ENCODE data around the gene NRARP. TPM values are rescaled to one million over a fixed set of nuclear protein-coding genes. Genes with fewer than 3 reads are reported as not detected.

The NRARP gene
- total and polyA plus RNA-seq, 2 donors (not counting 1 experiment from before 2014, with no cell fraction given), result 5.7 to 11.5 TPM

- Mint-ChIP-seq H3K4me3 (peak overlapping the region; percentile 53), H3K27me3 (no peaks in the 10 kb centered on the region), H3K9me3 (ENCODE audit: insufficient read depth) (no peaks in the 10 kb centered on the region), H3K4me1 (peaks cover 36% of the 10 kb centered on the region), H3K27ac (no peak overlapping the region)
- peaks cover 0 to 12% of the 10 kb centered on the region in 2 experiments for H3K36me3 ChIP-seq (replicated peaks in 1 of 2; ENCODE audit: control extremely low read depth in 1 of 2, control insufficient read depth in 1 of 2, extremely low read depth in 1 of 2, insufficient read depth in 2 of 2, low read length in 1 of 2)
- CTCF ChIA-PET, result interaction anchor here (1.2 kb wide), 1 partner anchor 44 kb away, joined by 4 read pairs; no protein-coding TSS in a partner anchor
- H2AFZ ChIP-seq (ENCODE audit: insufficient read depth, low read depth, low read length, poor library complexity, severe bottlenecking), result no peak overlapping the region
- H3K9me3 ChIP-seq (ENCODE audit: control extremely low read depth in 1 of 3, control insufficient read depth in 2 of 3, insufficient read depth in 1 of 3, low read length in 2 of 3), result no peaks in the 10 kb centered on the region
- H3K27ac ChIP-seq (ENCODE audit: low read length in 2 of 2), result no peak overlapping the region
- DNase-seq (peak; percentile 57), ATAC-seq (ENCODE audit: low read depth) (no peak)
- H4K20me1 ChIP-seq (ENCODE audit: control insufficient read depth, insufficient read depth, low read length, poor library complexity, severe bottlenecking), result peaks cover 25% of the 10 kb centered on the region
- no peaks in the 10 kb centered on the region for H3K27me3 ChIP-seq (replicated peaks in 1 of 4; ENCODE audit: control extremely low read depth in 1 of 4, control insufficient read depth in 3 of 4, insufficient read depth in 4 of 4, low read length in 3 of 4)
- POLR2A ChIA-PET, result interaction anchor here (0.7 to 1.3 kb wide), 3 partner anchors 12 to 180 kb away, joined by 3 to 4 read pairs (median 3); partner anchors contain the start of gene TUBB4B
- H3K4me2 ChIP-seq (replicated peaks; ENCODE audit: low read depth, low read length, poor library complexity, severe bottlenecking), result peak overlapping the region; percentile 64
- 48% methylated on average over 72 of the region's 85 CpGs for WGBS (ENCODE audit: insufficient coverage)
- H3K4me3 ChIP-seq (ENCODE audit: control extremely low read depth in 1 of 5, extremely low read depth in 1 of 5, insufficient read depth in 1 of 5, low read depth in 2 of 5, low read length in 4 of 5), result no peak overlapping the region
- intact Hi-C loops (cut with micrococcal nuclease), result no loop called here
- H3K9ac ChIP-seq (ENCODE audit: low read length), result no peak overlapping the region
- H3K4me1 ChIP-seq (ENCODE audit: control insufficient read depth in 2 of 2, insufficient read depth in 2 of 2, low read length in 2 of 2), result peaks cover 23 to 51% of the 10 kb centered on the region in 2 donors
- no peak for TF ChIP-seq EZH2 (IDR thresholded peaks at IDR 0.05; ENCODE audit: borderline replicate concordance, insufficient read depth, low read depth, low read length, poor library complexity, severe bottlenecking)
- TF ChIP-seq CTCF (IDR thresholded peaks at IDR 0.05), result peak; percentile 47
- H3K79me2 ChIP-seq (ENCODE audit: control insufficient read depth, insufficient read depth, low read length), result peaks cover 15% of the 10 kb centered on the region
Observed at GRCh38 chr9:137280474-137281344, 21.4 kb downstream of the NRARP start.
